Activated CD8-positive, alpha-beta T cell treated with anti-CD3 and anti-CD28 coated beads for 36 hours (primary cell): ENCODE data around the gene PTPN20. TPM values are rescaled to one million over a fixed set of nuclear protein-coding genes. Genes with fewer than 3 reads are reported as not detected.
"Not testable (repeated sequence)": the region's sequence is repeated elsewhere in the genome, so short reads cannot be mapped to it uniquely, and the experiment has no call there.

Experiments
- ATAC-seq: fragments of 200-7000 bp; cut with Tn5 transposase; one replicate; pipeline ENCODE4 v1.10.0; 2021; ENCODE audit warnings: mild to moderate bottlenecking, moderate library complexity
- CTCF ChIA-PET: fragments of 350-600 bp; sonication (Branson Sonifier 250); formaldehyde crosslinking; loops from one replicate; lab custom pipeline; 2021; ENCODE audit warnings: antibody characterized with exemption; lab: Charles Lee
- POLR2A ChIA-PET: fragments of 350-600 bp; sonication (Branson Sonifier 250); formaldehyde crosslinking; loops from one replicate; lab custom pipeline; 2021; ENCODE audit warnings: antibody characterized with exemption; lab: Charles Lee
- DNase-seq: peaks from one replicate; pipeline ENCODE4 v3.0.0-alpha.2; 2020
- H3K27ac Mint-ChIP-seq: one replicate; pipeline ENCODE4 v1.8.0; 2021; ENCODE audit warnings: mild to moderate bottlenecking, mixed read lengths
- H3K27me3 Mint-ChIP-seq: one replicate; pipeline ENCODE4 v1.8.0; 2021; ENCODE audit warnings: mixed read lengths
- H3K36me3 Mint-ChIP-seq: one replicate; pipeline ENCODE4 v1.8.0; 2021; ENCODE audit warnings: low read depth, mixed read lengths
- H3K4me1 Mint-ChIP-seq: one replicate; pipeline ENCODE4 v1.8.0; 2021; ENCODE audit warnings: low read depth, mixed read lengths
- H3K4me3 Mint-ChIP-seq: one replicate; pipeline ENCODE4 v1.8.0; 2021; ENCODE audit warnings: mild to moderate bottlenecking, moderate library complexity, mixed read lengths
- H3K9me3 Mint-ChIP-seq: one replicate; pipeline ENCODE4 v1.8.0; 2021; ENCODE audit warnings: mixed read lengths
- CTCF ChIP-seq: fragments of 200-600 bp; IDR thresholded peaks from one replicate; pipeline ENCODE4 v1.8.0; 2022; ENCODE audit warnings: antibody characterized with exemption, mild to moderate bottlenecking
- intact Hi-C: fragments of 100-400 bp; cut with micrococcal nuclease; formaldehyde crosslinking; loops from one replicate; pipeline ENCODE4 v1.10.0; 2022
- total RNA-seq, 2 experiments: library from RNA; stranded (reverse); gene quantifications; one replicate each; pipeline ENCODE4 v1.2.3, GENCODE V29; 2021

The PTPN20 gene
- total RNA-seq, 2 experiments from 2014 or later: 0.11 to 0.47 TPM

GRCh38 chr10:46967013-46967412, 55.8 kb downstream of the PTPN20 start:
- H3K4me1 Mint-ChIP-seq, DNase-seq, POLR2A ChIA-PET, ATAC-seq, H3K27me3 Mint-ChIP-seq, H3K4me3 Mint-ChIP-seq, H3K9me3 Mint-ChIP-seq, H3K36me3 Mint-ChIP-seq, intact Hi-C loops, CTCF ChIA-PET, H3K27ac Mint-ChIP-seq: not testable (repeated sequence)

- H3K27ac Mint-ChIP-seq, H3K36me3 Mint-ChIP-seq, DNase-seq, H3K9me3 Mint-ChIP-seq, H3K4me1 Mint-ChIP-seq, CTCF ChIA-PET, intact Hi-C loops, ATAC-seq, POLR2A ChIA-PET, H3K27me3 Mint-ChIP-seq, H3K4me3 Mint-ChIP-seq: not testable (repeated sequence)
Measured at GRCh38 chr10:46980223-46980622, 69.0 kb downstream of the PTPN20 start.

GRCh38 chr10:46987233-46987924, 76.2 kb downstream of the PTPN20 start:
- H3K4me1 Mint-ChIP-seq, CTCF ChIA-PET, H3K27me3 Mint-ChIP-seq, H3K27ac Mint-ChIP-seq, DNase-seq, intact Hi-C loops, H3K4me3 Mint-ChIP-seq, H3K36me3 Mint-ChIP-seq, POLR2A ChIA-PET, H3K9me3 Mint-ChIP-seq: not testable (repeated sequence)
- ATAC-seq: peak; percentile 100

- no peaks in the 10 kb centered on the region for H3K9me3 Mint-ChIP-seq
- no peaks in the 10 kb centered on the region for H3K4me1 Mint-ChIP-seq
- intact Hi-C loops: no loop called here
- POLR2A ChIA-PET: no interaction called here
- CTCF ChIA-PET: interaction anchor here (0.7 to 2.5 kb wide), 7 partner anchors 32 to 370 kb away, joined by 3 to 10 read pairs (median 4); no protein-coding TSS in a partner anchor
- no peak for DNase-seq
- H3K27me3 Mint-ChIP-seq: peaks cover 3% of the 10 kb centered on the region
- no peak overlapping the region for H3K4me3 Mint-ChIP-seq
- no peak for ATAC-seq
- TF ChIP-seq CTCF: no peak
- H3K27ac Mint-ChIP-seq: no peak overlapping the region
- no peaks in the 10 kb centered on the region for H3K36me3 Mint-ChIP-seq
Measured at GRCh38 chr10:46992803-46993561, 81.8 kb downstream of the PTPN20 start.

- DNase-seq: no peak
- Mint-ChIP-seq H3K4me1 (no peaks in the 10 kb centered on the region), H3K4me3 (no peak overlapping the region), H3K36me3 (no peaks in the 10 kb centered on the region), H3K9me3 (no peaks in the 10 kb centered on the region), H3K27ac (no peak overlapping the region), H3K27me3 (peaks cover 3% of the 10 kb centered on the region)
- intact Hi-C loops: no loop called here
- ChIA-PET CTCF (interaction anchor here (0.9 to 2.7 kb wide), 3 partner anchors 12 to 345 kb away, joined by 3 to 7 read pairs (median 3); no protein-coding TSS in a partner anchor), POLR2A (no interaction called here)
- TF ChIP-seq CTCF: no peak
- ATAC-seq: no peak
Measured at GRCh38 chr10:46995234-46995633, 84.0 kb downstream of the PTPN20 start.

- no peak for DNase-seq
- ChIA-PET CTCF (interaction anchor here (0.7 to 1.3 kb wide), 2 partner anchors 27 to 342 kb away, joined by 3 to 4 read pairs; no protein-coding TSS in a partner anchor), POLR2A (no interaction called here)
- intact Hi-C loops: no loop called here
- H3K4me1 Mint-ChIP-seq: no peaks in the 10 kb centered on the region
- H3K4me3 Mint-ChIP-seq: no peak overlapping the region
- no peak for TF ChIP-seq CTCF
- peaks cover 3% of the 10 kb centered on the region for H3K27me3 Mint-ChIP-seq
- ATAC-seq: no peak
- H3K27ac Mint-ChIP-seq: no peak overlapping the region
- no peaks in the 10 kb centered on the region for H3K9me3 Mint-ChIP-seq
- H3K36me3 Mint-ChIP-seq: no peaks in the 10 kb centered on the region
Measured at GRCh38 chr10:46998192-46998591, 87.0 kb downstream of the PTPN20 start.
